HCT116 (cell line): ENCODE results near the gene LYVE1. TPM values are rescaled to one million over a fixed set of nuclear protein-coding genes. Genes with fewer than 3 reads are reported as not detected.
A peak's percentile ranks its signal among the peaks of the same experiment; 100 is the strongest.

Source experiments
- ATAC-seq: fragments of 200-7000 bp; cut with Tn5 transposase; 2 replicates; pipeline ENCODE4 v1.9.1; 2020; ENCODE audit warnings: mild to moderate bottlenecking, moderate library complexity
- BruUV-seq: library from RNA; stranded (reverse); fragments of 400-500 nt; replicated peaks from 2 replicates; lab custom pipeline; 2021; lab: Mats Ljungman, UMichigan
- CTCF ChIA-PET: fragments of 300-600 bp; sonication (Branson Sonifier 250); formaldehyde crosslinking; loops from one replicate; lab custom pipeline; 2021; ENCODE audit warnings: antibody characterized with exemption; lab: Charles Lee
- POLR2A ChIA-PET: fragments of 300-600, 350-600 bp; sonication (Branson Sonifier 250); formaldehyde crosslinking; loops from one replicate; lab custom pipeline; 2021; ENCODE audit warnings: antibody characterized with exemption; lab: Charles Lee
- RAD21 ChIA-PET, 2 experiments: fragments of 300-600 bp; sonication (Branson Sonifier 250); formaldehyde crosslinking; loops; one replicate each; lab custom pipeline; 2023; ENCODE audit warnings: low total read pairs in 2 of 2; ENCODE audit not compliant: uncharacterized antibody in 2 of 2, unreplicated experiment in 2 of 2, low non-redundant PET in 1 of 2; lab: Charles Lee
- DNase-seq: peaks from one replicate; pipeline ENCODE4 v3.0.0-alpha.2; 2010; ENCODE audit warnings: low read depth, low spot score
- H2AFZ ChIP-seq: fragments of 200-600 bp; shearing (Covaris generic), sonication (generic); 2 replicates; pipeline ENCODE4 v1.6.1; 2017; ENCODE audit warnings: low read depth, mixed run types, mixed read lengths, antibody characterized with exemption, low read length; ENCODE audit not compliant: poor library complexity, severe bottlenecking
- H3K27ac ChIP-seq: 2 replicates; pipeline ENCODE4 v1.5.1; 2012; ENCODE audit warnings: low read depth, low read length
- H3K27me3 ChIP-seq: fragments of 200-600 bp; sonication (generic); 2 replicates; pipeline ENCODE4 v1.6.1; 2016; ENCODE audit warnings: mixed run types, low read length, mixed read lengths; ENCODE audit not compliant: insufficient read depth
- H3K36me3 ChIP-seq, 2 experiments: fragments of 200-500 bp in 1 of 2; fragments of 200-600 bp in 1 of 2; sonication (Bioruptor generic) in 1 of 2; sonication (generic) in 1 of 2; 2 replicates each; pipeline versions ENCODE4 v1.5.1 to v1.6.1; 2014 to 2016; ENCODE audit warnings: low read length in 2 of 2, inconsistent platforms in 1 of 2, mixed read lengths in 1 of 2, mixed run types in 1 of 2; ENCODE audit not compliant: insufficient read depth in 2 of 2, control insufficient read depth in 1 of 2
- H3K4me1 ChIP-seq, 2 experiments: fragments of 200-600 bp in 1 of 2; sonication (generic) in 1 of 2; 2 replicates each; pipeline versions ENCODE4 v1.5.1 to v1.6.1; 2012 to 2017; ENCODE audit warnings: low read length in 2 of 2, inconsistent platforms in 1 of 2, mild to moderate bottlenecking in 1 of 2, mixed read lengths in 1 of 2, mixed run types in 1 of 2, moderate library complexity in 1 of 2; ENCODE audit not compliant: insufficient read depth in 2 of 2, control insufficient read depth in 1 of 2
- H3K4me2 ChIP-seq: fragments of 200-600 bp; sonication (generic); 2 replicates; pipeline ENCODE4 v1.6.1; 2017; ENCODE audit warnings: mixed run types, low read length, mixed read lengths
- H3K4me3 ChIP-seq, 2 experiments: fragments of 200-600 bp in 1 of 2; sonication (generic) in 1 of 2; replicated peaks in 1 of 2; 2 replicates each; pipeline ENCODE4 v1.5.1; 2011 to 2016; ENCODE audit warnings: low read length in 2 of 2, control low read depth in 1 of 2, low read depth in 1 of 2, mild to moderate bottlenecking in 1 of 2, mixed read lengths in 1 of 2, mixed run types in 1 of 2
- H3K79me2 ChIP-seq: fragments of 200-600 bp; sonication (generic); 2 replicates; pipeline ENCODE4 v1.6.1; 2017; ENCODE audit warnings: mild to moderate bottlenecking, mixed run types, low read length, moderate library complexity, mixed read lengths; ENCODE audit not compliant: insufficient read depth
- H3K9ac ChIP-seq: fragments of 200-600 bp; sonication (generic); 2 replicates; pipeline ENCODE4 v1.6.1; 2016; ENCODE audit warnings: low read length, mixed read lengths
- H3K9me2 ChIP-seq: fragments of 200-600 bp; sonication (generic), shearing (Covaris generic); 2 replicates; pipeline ENCODE4 v1.6.1; 2017; ENCODE audit warnings: mixed run types, mild to moderate bottlenecking, moderate library complexity; ENCODE audit not compliant: insufficient read depth
- H3K9me3 ChIP-seq, 2 experiments: fragments of 200-500 bp in 1 of 2; fragments of 200-600 bp in 1 of 2; sonication (Bioruptor generic) in 1 of 2; sonication (generic) in 1 of 2; 2 replicates each; pipeline ENCODE4 v1.6.1; 2014 to 2017; ENCODE audit warnings: low read length in 2 of 2, mixed read lengths in 2 of 2, inconsistent platforms in 1 of 2, low read depth in 1 of 2, mild to moderate bottlenecking in 1 of 2, mixed run types in 1 of 2, moderate library complexity in 1 of 2; ENCODE audit not compliant: control insufficient read depth in 1 of 2, insufficient read depth in 1 of 2
- H4K20me1 ChIP-seq: fragments of 200-600 bp; sonication (generic), shearing (Covaris generic); 2 replicates; pipeline ENCODE4 v1.6.1; 2017; ENCODE audit warnings: mixed run types, mild to moderate bottlenecking, moderate library complexity; ENCODE audit not compliant: insufficient read depth
- CBX3 ChIP-seq: IDR thresholded peaks from 2 replicates; pipeline ENCODE4 v1.6.1; 2012; ENCODE audit warnings: low read depth
- CEBPB ChIP-seq: IDR thresholded peaks from 2 replicates; pipeline ENCODE4 v1.6.1; 2012; ENCODE audit warnings: low read depth
- EGR1 ChIP-seq: IDR thresholded peaks from 2 replicates; pipeline ENCODE4 v1.6.1; 2012; ENCODE audit warnings: low read depth
- ELF1 ChIP-seq: IDR thresholded peaks from 2 replicates; pipeline ENCODE4 v1.6.1; 2012; ENCODE audit warnings: low read depth, borderline replicate concordance
- EZH2 ChIP-seq: fragments of 200-600 bp; sonication (generic); IDR thresholded peaks from 2 replicates; pipeline ENCODE4 v1.6.1; 2017; ENCODE audit warnings: antibody characterized with exemption, mixed run types
- EZH2phosphoT487 ChIP-seq: fragments of 200-600 bp; IDR thresholded peaks from 2 replicates; pipeline ENCODE4 v1.6.1; 2018; ENCODE audit warnings: antibody characterized with exemption, borderline replicate concordance
- FOSL1 ChIP-seq: IDR thresholded peaks from 2 replicates; pipeline ENCODE4 v1.6.1; 2012; ENCODE audit warnings: low read depth
- JUND ChIP-seq: IDR thresholded peaks from 2 replicates; pipeline ENCODE4 v1.6.1; 2012
- POLR2AphosphoS5 ChIP-seq: IDR thresholded peaks from 2 replicates; pipeline ENCODE4 v1.6.1; 2011; ENCODE audit warnings: mild to moderate bottlenecking, low read depth, low read length, moderate library complexity
- RAD21 ChIP-seq: IDR thresholded peaks from 2 replicates; pipeline ENCODE4 v1.6.1; 2012; ENCODE audit warnings: low read depth, mild to moderate bottlenecking
- SP1 ChIP-seq: IDR thresholded peaks from 2 replicates; pipeline ENCODE4 v1.6.1; 2012; ENCODE audit warnings: low read depth
- TCF7L2 ChIP-seq: IDR thresholded peaks from 2 replicates; pipeline ENCODE4 v1.7.0; 2011; ENCODE audit warnings: borderline replicate concordance, inconsistent platforms; ENCODE audit not compliant: insufficient read depth, insufficient read length; ENCODE audit errors: extremely low read depth
- intact Hi-C: fragments of 100-400 bp; cut with micrococcal nuclease; formaldehyde crosslinking; loops from 2 replicates; pipeline ENCODE4 v1.10.0; 2022
- total RNA-seq: library from RNA; stranded (reverse); gene quantifications from one replicate; pipeline ENCODE4 v1.2.1, GENCODE V29; 2021; ENCODE audit not compliant: unreplicated experiment

LYVE1 gene
- total RNA-seq, 1 experiment from 2014 or later: 0.34 TPM

DNA sequence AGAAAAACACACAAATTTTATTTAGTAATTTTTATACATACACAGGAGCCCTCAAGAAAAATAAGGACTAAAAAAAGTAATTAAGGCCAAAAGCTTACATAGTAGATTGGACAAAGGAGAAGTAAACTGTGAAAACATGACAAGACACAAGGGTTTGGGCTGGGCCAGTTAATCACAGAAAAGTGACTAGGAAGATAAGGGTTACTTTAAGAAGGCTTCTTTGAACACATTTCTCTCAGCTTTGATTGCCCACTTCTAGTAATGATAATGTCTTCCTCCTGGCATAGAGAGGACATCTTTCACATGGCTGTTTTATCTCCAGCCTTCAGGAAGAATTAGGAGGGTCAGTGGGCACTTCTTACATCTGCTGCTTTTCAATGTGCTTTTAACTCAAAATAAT, 30.9 kb downstream of the LYVE1 start:
- Histone ChIP-seq H3K9me2 (no peaks in the 10 kb centered on the region), H3K36me3 (peaks cover 0 to 11% of the 10 kb centered on the region in 2 experiments; a peak in 2 of 4 replicates), H3K27me3 (no peaks in the 10 kb centered on the region), H2AFZ (no peak overlapping the region), H3K9me3 (no peaks in the 10 kb centered on the region), H4K20me1 (no peaks in the 10 kb centered on the region), H3K9ac (peak overlapping the region; percentile 17; the same call in 1 of the 2 replicates), H3K4me2 (peak overlapping the region; percentile 90)
- DNase-seq: no peak
- no TSS peak for BruUV-seq
- no peak for ATAC-seq
- CTCF ChIA-PET: no interaction called here
- intact Hi-C loops: no loop called here
- TF ChIP-seq ELF1 (no peak), SP1 (no peak), RAD21 (no peak), TCF7L2 (no peak), FOSL1 (no peak), EZH2phosphoT487 (no peak), JUND (no peak), CBX3 (no peak)
- TF ChIP-seq, all 23 proteins: peak for 0
- Histone ChIP-seq H3K79me2 (peaks cover 83% of the 10 kb centered on the region), H3K27ac (no peak overlapping the region), H3K4me3 (no peak overlapping the region), H3K4me1 (peaks cover 40 to 70% of the 10 kb centered on the region in 2 experiments)
- POLR2A ChIA-PET: no interaction called here
- RAD21 ChIA-PET: no interaction called here

DNA sequence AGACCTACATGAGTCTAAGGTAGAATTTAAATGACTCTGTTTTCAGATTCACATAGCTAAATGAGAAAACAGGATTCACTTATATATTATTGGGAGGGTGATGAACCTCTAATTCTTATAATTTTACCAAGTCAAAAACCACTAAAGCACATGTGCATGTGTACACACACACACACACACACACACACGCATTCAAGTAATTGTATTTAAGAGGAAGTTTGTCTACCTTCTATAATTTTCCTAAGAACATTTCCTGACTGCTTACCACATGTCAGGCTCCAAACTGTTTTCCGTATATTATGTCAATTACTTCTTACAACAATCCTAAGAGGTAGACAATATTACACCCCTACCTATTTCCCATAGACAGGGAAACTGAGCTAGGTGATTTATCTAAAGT, 34.1 kb downstream of the LYVE1 start:
- no peaks in the 10 kb centered on the region for H3K27me3 ChIP-seq
- peaks cover 99% of the 10 kb centered on the region for H3K79me2 ChIP-seq
- no TSS peak for BruUV-seq
- ATAC-seq (no peak), DNase-seq (no peak)
- H3K27ac ChIP-seq: no peak overlapping the region
- H3K4me2 ChIP-seq: no peak overlapping the region
- no peaks in the 10 kb centered on the region for H3K9me3 ChIP-seq
- H3K4me3 ChIP-seq: no peak overlapping the region
- POLR2A ChIA-PET: no interaction called here
- H2AFZ ChIP-seq: no peak overlapping the region
- H3K4me1 ChIP-seq: peaks cover 46 to 82% of the 10 kb centered on the region in 2 experiments
- RAD21 ChIA-PET: no interaction called here
- no peak for TF ChIP-seq CEBPB
- TF ChIP-seq EZH2: no peak
- TF ChIP-seq EGR1: no peak
- no peak for TF ChIP-seq POLR2AphosphoS5
- H4K20me1 ChIP-seq: no peaks in the 10 kb centered on the region
- intact Hi-C loops: no loop called here
- CTCF ChIA-PET: interaction anchor here (0.6 kb wide), 1 partner anchor 129 kb away, joined by 6 read pairs; no protein-coding TSS in a partner anchor
- peaks cover 5 to 31% of the 10 kb centered on the region in 2 experiments; a peak in 3 of 4 replicates for H3K36me3 ChIP-seq
- no peak overlapping the region for H3K9ac ChIP-seq
- H3K9me2 ChIP-seq: no peaks in the 10 kb centered on the region
